MM.1S (cell line): Measurements from ENCODE around the gene SKAP2.

Experiments
- CTCF ChIP-seq: fragments of 300-600 bp; sonication (generic); IDR thresholded peaks from 2 replicates; pipeline ENCODE4 v1.5.1; 2016; ENCODE audit warnings: antibody characterized with exemption, low read length, mixed read lengths
- EZH2 ChIP-seq: fragments of 300-600 bp; sonication (generic); optimal IDR thresholded peaks from 2 replicates; pipeline ENCODE3; 2017; ENCODE audit warnings: low read depth, mild to moderate bottlenecking, antibody characterized with exemption, low read length, mixed read lengths
- EZH2phosphoT487 ChIP-seq: fragments of 300-600 bp; sonication (generic); IDR thresholded peaks from 2 replicates; pipeline ENCODE4 v1.6.1; 2018; ENCODE audit warnings: antibody characterized with exemption, low read length

GRCh38 chr7:26859720-26860119, 4.7 kb downstream of the SKAP2 start:
- TF ChIP-seq CTCF: no peak
- TF ChIP-seq EZH2phosphoT487: no peak
- TF ChIP-seq EZH2: no peak
